GM23338 (cell line): ENCODE results near the gene RAB30. TPM values are rescaled to one million over a fixed set of nuclear protein-coding genes. Genes with fewer than 3 reads are reported as not detected.

Source experiments
- ATAC-seq: fragments of 200-7000 bp; cut with Tn5 transposase; 3 replicates; pipeline ENCODE4 v1.9.1; 2020
- DNase-seq: peaks from one replicate; pipeline ENCODE4 v3.0.0-alpha.2; 2015; ENCODE audit warnings: low spot score
- H2AFZ ChIP-seq: fragments of 200-600 bp; sonication (generic); 2 replicates; pipeline ENCODE4 v1.8.0; 2016; ENCODE audit warnings: antibody characterized with exemption, mild to moderate bottlenecking, moderate library complexity
- H3F3A ChIP-seq: fragments of 200-600 bp; sonication (generic); replicated peaks from 2 replicates; pipeline ENCODE4 v1.8.0; 2017; ENCODE audit warnings: antibody characterized with exemption, mixed run types, low read depth
- H3K27ac ChIP-seq: fragments of 200-600 bp; sonication (generic); 2 replicates; pipeline ENCODE4 v1.6.1; 2016; ENCODE audit warnings: low read depth
- H3K27me3 ChIP-seq: fragments of 200-600 bp; sonication (generic); 2 replicates; pipeline ENCODE4 v1.8.0; 2016; ENCODE audit warnings: mild to moderate bottlenecking, mixed run types, moderate library complexity; ENCODE audit not compliant: insufficient read depth
- H3K36me3 ChIP-seq: fragments of 200-600 bp; sonication (generic); 2 replicates; pipeline ENCODE4 v1.8.0; 2016; ENCODE audit warnings: mild to moderate bottlenecking; ENCODE audit not compliant: insufficient read depth
- H3K4me1 ChIP-seq: fragments of 200-600 bp; sonication (generic); 2 replicates; pipeline ENCODE4 v1.8.0; 2016; ENCODE audit warnings: mild to moderate bottlenecking, moderate library complexity; ENCODE audit not compliant: insufficient read depth
- H3K4me2 ChIP-seq: fragments of 200-600 bp; sonication (generic); 2 replicates; pipeline ENCODE4 v1.7.1; 2017; ENCODE audit warnings: mixed run types
- H3K4me3 ChIP-seq: fragments of 200-600 bp; sonication (generic); 2 replicates; pipeline ENCODE4 v1.6.1; 2016; ENCODE audit warnings: mixed run types
- H3K79me2 ChIP-seq: fragments of 200-600 bp; sonication (generic); replicated peaks from 2 replicates; pipeline ENCODE4 v1.8.0; 2017; ENCODE audit warnings: mild to moderate bottlenecking; ENCODE audit not compliant: insufficient read depth
- H3K9me2 ChIP-seq: fragments of 200-600 bp; sonication (generic); 2 replicates; pipeline ENCODE4 v1.8.0; 2017; ENCODE audit not compliant: insufficient read depth
- H4K20me1 ChIP-seq: fragments of 200-600 bp; sonication (generic); replicated peaks from 2 replicates; pipeline ENCODE4 v1.8.0; 2017; ENCODE audit warnings: mild to moderate bottlenecking; ENCODE audit not compliant: insufficient read depth
- H3K27ac Mint-ChIP-seq: 2 replicates; pipeline ENCODE4 v1.8.0; 2020; ENCODE audit warnings: inconsistent platforms, mild to moderate bottlenecking, moderate library complexity, mixed read lengths
- H3K27me3 Mint-ChIP-seq: 3 replicates; pipeline ENCODE4 v1.8.0; 2022; ENCODE audit warnings: low read depth, mild to moderate bottlenecking, moderate library complexity, mixed read lengths, inconsistent platforms; ENCODE audit not compliant: insufficient read depth, poor library complexity
- H3K36me3 Mint-ChIP-seq: 3 replicates; pipeline ENCODE4 v1.8.0; 2021; ENCODE audit warnings: low read depth, mild to moderate bottlenecking, inconsistent platforms, moderate library complexity, mixed read lengths
- H3K4me1 Mint-ChIP-seq: 3 replicates; pipeline ENCODE4 v1.8.0; 2020; ENCODE audit warnings: mild to moderate bottlenecking, inconsistent platforms, mixed read lengths
- H3K4me3 Mint-ChIP-seq: 3 replicates; pipeline ENCODE4 v1.8.0; 2021; ENCODE audit warnings: moderate library complexity, mild to moderate bottlenecking, inconsistent platforms, mixed read lengths
- H3K9me3 Mint-ChIP-seq: 3 replicates; pipeline ENCODE4 v1.8.0; 2020; ENCODE audit warnings: moderate library complexity, mild to moderate bottlenecking, inconsistent platforms, mixed read lengths
- EZH2 ChIP-seq: fragments of 200-600 bp; sonication (generic); IDR thresholded peaks from one replicate; pipeline ENCODE4 v1.8.0; 2017; ENCODE audit warnings: antibody characterized with exemption, mild to moderate bottlenecking, low read depth; ENCODE audit not compliant: unreplicated experiment
- EZH2phosphoT487 ChIP-seq: fragments of 200-600 bp; sonication (generic); IDR thresholded peaks from one replicate; pipeline ENCODE4 v1.8.1; 2018; ENCODE audit warnings: antibody characterized with exemption; ENCODE audit not compliant: unreplicated experiment
- JUNB ChIP-seq: IDR thresholded peaks from one replicate; pipeline ENCODE4 v1.6.1; 2016; ENCODE audit warnings: antibody characterized with exemption; ENCODE audit not compliant: unreplicated experiment
- NANOG ChIP-seq: IDR thresholded peaks from 2 replicates; pipeline ENCODE4 v1.6.1; 2016; ENCODE audit warnings: antibody characterized with exemption, borderline replicate concordance
- POLR2AphosphoS5 ChIP-seq: IDR thresholded peaks from 2 replicates; pipeline ENCODE4 v1.6.1; 2016; ENCODE audit warnings: antibody characterized with exemption, low read depth
- STAT1 ChIP-seq: IDR thresholded peaks from one replicate; pipeline ENCODE4 v1.6.1; 2016; ENCODE audit warnings: antibody characterized with exemption; ENCODE audit not compliant: unreplicated experiment
- ZNF114 ChIP-seq: fragments of 250-450 bp; sonication (Bioruptor Pico); IDR thresholded peaks from 2 replicates; pipeline ENCODE4 v1.5.0; 2020; ENCODE audit warnings: mild to moderate bottlenecking, moderate library complexity
- ZNF331 ChIP-seq: fragments of 250-450 bp; sonication (Bioruptor Pico); IDR thresholded peaks from 2 replicates; pipeline ENCODE4 v1.5.0; 2020; ENCODE audit warnings: low read depth, mild to moderate bottlenecking, moderate library complexity
- polyA plus RNA-seq: library from polyadenylated mRNA; unstranded; fragments of >200 nt; fragmentation: Nextera tagmentation; extraction: Ambion mirVana; gene quantifications from 2 replicates; pipeline ENCODE4 v1.2.1, GENCODE V29; 2016
- total RNA-seq: library from RNA; depleted of rRNA; stranded (reverse); fragments of >200 nt; shearing (Covaris generic); gene quantifications from 2 replicates; pipeline ENCODE4 v1.2.3, GENCODE V29; 2014
- TF ChIP-seq, protein P1 (sequence below): IDR thresholded peaks from one replicate; pipeline ENCODE4 v1.6.1; 2018; ENCODE audit warnings: antibody characterized with exemption; ENCODE audit not compliant: unreplicated experiment
- TF ChIP-seq, protein P2 (sequence below): fragments of 250-450 bp; sonication (Bioruptor Pico); IDR thresholded peaks from 2 replicates; pipeline ENCODE4 v1.5.0; 2020; ENCODE audit warnings: mild to moderate bottlenecking, moderate library complexity
- TF ChIP-seq, protein P3 (sequence below): IDR thresholded peaks from 2 replicates; pipeline ENCODE4 v1.6.1; 2016; ENCODE audit warnings: antibody characterized with exemption

RAB30 gene
- total and polyA plus RNA-seq, 2 experiments from 2014 or later, result 3.3 to 6.6 TPM

DNA sequence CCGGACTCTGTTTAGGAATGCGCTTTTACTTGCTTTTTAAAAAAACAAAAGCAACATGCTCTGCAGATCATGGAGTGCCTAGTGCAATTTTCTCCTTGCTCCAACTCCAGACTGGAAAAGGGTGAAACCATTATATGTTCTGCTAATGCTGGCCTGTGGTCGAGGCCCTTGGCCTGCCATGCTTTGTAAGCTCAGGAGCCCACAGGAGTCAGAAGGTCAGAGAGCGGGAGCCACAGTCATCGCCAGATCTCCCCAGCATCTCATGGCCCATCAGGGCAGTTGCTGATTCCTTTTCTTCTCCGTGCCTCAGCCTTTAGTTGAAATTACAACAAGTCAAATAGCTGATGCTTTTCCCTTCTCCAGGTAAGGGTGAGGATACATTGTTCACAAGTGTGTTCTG, 89.8 kb downstream of the RAB30 start:
- H3K9me2 ChIP-seq, result no peaks in the 10 kb centered on the region
- H3K27me3 ChIP-seq, result no peaks in the 10 kb centered on the region
- Mint-ChIP-seq H3K9me3 (no peaks in the 10 kb centered on the region), H3K27me3 (no peaks in the 10 kb centered on the region), H3K4me3 (no peak overlapping the region), H3K4me1 (no peaks in the 10 kb centered on the region), H3K36me3 (no peaks in the 10 kb centered on the region), H3K27ac (no peak overlapping the region)
- H3K27ac ChIP-seq, result no peak overlapping the region
- no peak overlapping the region for H3K4me3 ChIP-seq
- H3K79me2 ChIP-seq, result no peaks in the 10 kb centered on the region
- DNase-seq (no peak), ATAC-seq (no peak)
- TF ChIP-seq, protein P1, sequence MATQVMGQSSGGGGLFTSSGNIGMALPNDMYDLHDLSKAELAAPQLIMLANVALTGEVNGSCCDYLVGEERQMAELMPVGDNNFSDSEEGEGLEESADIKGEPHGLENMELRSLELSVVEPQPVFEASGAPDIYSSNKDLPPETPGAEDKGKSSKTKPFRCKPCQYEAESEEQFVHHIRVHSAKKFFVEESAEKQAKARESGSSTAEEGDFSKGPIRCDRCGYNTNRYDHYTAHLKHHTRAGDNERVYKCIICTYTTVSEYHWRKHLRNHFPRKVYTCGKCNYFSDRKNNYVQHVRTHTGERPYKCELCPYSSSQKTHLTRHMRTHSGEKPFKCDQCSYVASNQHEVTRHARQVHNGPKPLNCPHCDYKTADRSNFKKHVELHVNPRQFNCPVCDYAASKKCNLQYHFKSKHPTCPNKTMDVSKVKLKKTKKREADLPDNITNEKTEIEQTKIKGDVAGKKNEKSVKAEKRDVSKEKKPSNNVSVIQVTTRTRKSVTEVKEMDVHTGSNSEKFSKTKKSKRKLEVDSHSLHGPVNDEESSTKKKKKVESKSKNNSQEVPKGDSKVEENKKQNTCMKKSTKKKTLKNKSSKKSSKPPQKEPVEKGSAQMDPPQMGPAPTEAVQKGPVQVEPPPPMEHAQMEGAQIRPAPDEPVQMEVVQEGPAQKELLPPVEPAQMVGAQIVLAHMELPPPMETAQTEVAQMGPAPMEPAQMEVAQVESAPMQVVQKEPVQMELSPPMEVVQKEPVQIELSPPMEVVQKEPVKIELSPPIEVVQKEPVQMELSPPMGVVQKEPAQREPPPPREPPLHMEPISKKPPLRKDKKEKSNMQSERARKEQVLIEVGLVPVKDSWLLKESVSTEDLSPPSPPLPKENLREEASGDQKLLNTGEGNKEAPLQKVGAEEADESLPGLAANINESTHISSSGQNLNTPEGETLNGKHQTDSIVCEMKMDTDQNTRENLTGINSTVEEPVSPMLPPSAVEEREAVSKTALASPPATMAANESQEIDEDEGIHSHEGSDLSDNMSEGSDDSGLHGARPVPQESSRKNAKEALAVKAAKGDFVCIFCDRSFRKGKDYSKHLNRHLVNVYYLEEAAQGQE, result no peak
- no peak for TF ChIP-seq EZH2phosphoT487
- TF ChIP-seq POLR2AphosphoS5, result no peak
- TF ChIP-seq EZH2, result no peak
- no peak for TF ChIP-seq STAT1
- TF ChIP-seq, protein P2, sequence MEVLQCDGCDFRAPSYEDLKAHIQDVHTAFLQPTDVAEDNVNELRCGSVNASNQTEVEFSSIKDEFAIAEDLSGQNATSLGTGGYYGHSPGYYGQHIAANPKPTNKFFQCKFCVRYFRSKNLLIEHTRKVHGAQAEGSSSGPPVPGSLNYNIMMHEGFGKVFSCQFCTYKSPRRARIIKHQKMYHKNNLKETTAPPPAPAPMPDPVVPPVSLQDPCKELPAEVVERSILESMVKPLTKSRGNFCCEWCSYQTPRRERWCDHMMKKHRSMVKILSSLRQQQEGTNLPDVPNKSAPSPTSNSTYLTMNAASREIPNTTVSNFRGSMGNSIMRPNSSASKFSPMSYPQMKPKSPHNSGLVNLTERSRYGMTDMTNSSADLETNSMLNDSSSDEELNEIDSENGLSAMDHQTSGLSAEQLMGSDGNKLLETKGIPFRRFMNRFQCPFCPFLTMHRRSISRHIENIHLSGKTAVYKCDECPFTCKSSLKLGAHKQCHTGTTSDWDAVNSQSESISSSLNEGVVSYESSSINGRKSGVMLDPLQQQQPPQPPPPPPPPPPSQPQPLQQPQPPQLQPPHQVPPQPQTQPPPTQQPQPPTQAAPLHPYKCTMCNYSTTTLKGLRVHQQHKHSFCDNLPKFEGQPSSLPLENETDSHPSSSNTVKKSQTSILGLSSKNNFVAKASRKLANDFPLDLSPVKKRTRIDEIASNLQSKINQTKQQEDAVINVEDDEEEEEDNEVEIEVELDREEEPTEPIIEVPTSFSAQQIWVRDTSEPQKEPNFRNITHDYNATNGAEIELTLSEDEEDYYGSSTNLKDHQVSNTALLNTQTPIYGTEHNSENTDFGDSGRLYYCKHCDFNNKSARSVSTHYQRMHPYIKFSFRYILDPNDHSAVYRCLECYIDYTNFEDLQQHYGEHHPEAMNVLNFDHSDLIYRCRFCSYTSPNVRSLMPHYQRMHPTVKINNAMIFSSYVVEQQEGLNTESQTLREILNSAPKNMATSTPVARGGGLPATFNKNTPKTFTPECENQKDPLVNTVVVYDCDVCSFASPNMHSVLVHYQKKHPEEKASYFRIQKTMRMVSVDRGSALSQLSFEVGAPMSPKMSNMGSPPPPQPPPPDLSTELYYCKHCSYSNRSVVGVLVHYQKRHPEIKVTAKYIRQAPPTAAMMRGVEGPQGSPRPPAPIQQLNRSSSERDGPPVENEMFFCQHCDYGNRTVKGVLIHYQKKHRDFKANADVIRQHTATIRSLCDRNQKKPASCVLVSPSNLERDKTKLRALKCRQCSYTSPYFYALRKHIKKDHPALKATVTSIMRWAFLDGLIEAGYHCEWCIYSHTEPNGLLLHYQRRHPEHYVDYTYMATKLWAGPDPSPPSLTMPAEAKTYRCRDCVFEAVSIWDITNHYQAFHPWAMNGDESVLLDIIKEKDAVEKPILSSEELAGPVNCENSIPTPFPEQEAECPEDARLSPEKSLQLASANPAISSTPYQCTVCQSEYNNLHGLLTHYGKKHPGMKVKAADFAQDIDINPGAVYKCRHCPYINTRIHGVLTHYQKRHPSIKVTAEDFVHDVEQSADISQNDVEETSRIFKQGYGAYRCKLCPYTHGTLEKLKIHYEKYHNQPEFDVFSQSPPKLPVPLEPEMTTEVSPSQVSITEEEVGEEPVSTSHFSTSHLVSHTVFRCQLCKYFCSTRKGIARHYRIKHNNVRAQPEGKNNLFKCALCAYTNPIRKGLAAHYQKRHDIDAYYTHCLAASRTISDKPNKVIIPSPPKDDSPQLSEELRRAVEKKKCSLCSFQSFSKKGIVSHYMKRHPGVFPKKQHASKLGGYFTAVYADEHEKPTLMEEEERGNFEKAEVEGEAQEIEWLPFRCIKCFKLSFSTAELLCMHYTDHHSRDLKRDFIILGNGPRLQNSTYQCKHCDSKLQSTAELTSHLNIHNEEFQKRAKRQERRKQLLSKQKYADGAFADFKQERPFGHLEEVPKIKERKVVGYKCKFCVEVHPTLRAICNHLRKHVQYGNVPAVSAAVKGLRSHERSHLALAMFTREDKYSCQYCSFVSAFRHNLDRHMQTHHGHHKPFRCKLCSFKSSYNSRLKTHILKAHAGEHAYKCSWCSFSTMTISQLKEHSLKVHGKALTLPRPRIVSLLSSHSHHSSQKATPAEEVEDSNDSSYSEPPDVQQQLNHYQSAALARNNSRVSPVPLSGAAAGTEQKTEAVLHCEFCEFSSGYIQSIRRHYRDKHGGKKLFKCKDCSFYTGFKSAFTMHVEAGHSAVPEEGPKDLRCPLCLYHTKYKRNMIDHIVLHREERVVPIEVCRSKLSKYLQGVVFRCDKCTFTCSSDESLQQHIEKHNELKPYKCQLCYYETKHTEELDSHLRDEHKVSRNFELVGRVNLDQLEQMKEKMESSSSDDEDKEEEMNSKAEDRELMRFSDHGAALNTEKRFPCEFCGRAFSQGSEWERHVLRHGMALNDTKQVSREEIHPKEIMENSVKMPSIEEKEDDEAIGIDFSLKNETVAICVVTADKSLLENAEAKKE, result no peak
- TF ChIP-seq, protein P3, sequence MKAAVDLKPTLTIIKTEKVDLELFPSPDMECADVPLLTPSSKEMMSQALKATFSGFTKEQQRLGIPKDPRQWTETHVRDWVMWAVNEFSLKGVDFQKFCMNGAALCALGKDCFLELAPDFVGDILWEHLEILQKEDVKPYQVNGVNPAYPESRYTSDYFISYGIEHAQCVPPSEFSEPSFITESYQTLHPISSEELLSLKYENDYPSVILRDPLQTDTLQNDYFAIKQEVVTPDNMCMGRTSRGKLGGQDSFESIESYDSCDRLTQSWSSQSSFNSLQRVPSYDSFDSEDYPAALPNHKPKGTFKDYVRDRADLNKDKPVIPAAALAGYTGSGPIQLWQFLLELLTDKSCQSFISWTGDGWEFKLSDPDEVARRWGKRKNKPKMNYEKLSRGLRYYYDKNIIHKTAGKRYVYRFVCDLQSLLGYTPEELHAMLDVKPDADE, result no peak
- TF ChIP-seq NANOG, result no peak
- no peak for TF ChIP-seq JUNB
- TF ChIP-seq ZNF114 (CRISPR knock-in tag), result no peak
- TF ChIP-seq ZNF331 (CRISPR knock-in tag), result no peak
- no peak overlapping the region for H2AFZ ChIP-seq
- H4K20me1 ChIP-seq, result no peaks in the 10 kb centered on the region
- no peak overlapping the region for H3K4me2 ChIP-seq
- H3K36me3 ChIP-seq, result no peaks in the 10 kb centered on the region
- H3F3A ChIP-seq, result no peaks in the 10 kb centered on the region
- no peaks in the 10 kb centered on the region for H3K4me1 ChIP-seq
